T-helper 17 cell (primary cell): ENCODE results near the gene KIF9. TPM values are rescaled to one million over a fixed set of nuclear protein-coding genes. Genes with fewer than 3 reads are reported as not detected.

Source experiments
- ATAC-seq: fragments of 150-1000 bp; cut with Tn5 transposase; 2 replicates; pipeline ENCODE4 v1.10.0; 2021; ENCODE audit warnings: mild to moderate bottlenecking, moderate library complexity
- DNase-seq, 3 donors: peaks; one replicate each; pipeline versions ENCODE4 v3.0.0 to v3.0.0-alpha.2; 2020 to 2021
- H3K9me3 ChIP-seq: one replicate; pipeline ENCODE4 v1.7.0; 2013; ENCODE audit warnings: low read length, mild to moderate bottlenecking; ENCODE audit not compliant: control insufficient read depth, poor library complexity, severe bottlenecking
- H3K27ac Mint-ChIP-seq: one replicate; pipeline ENCODE4 v1.8.0; 2022; ENCODE audit warnings: mild to moderate bottlenecking, moderate library complexity, mixed read lengths
- H3K27me3 Mint-ChIP-seq: one replicate; pipeline ENCODE4 v1.8.0; 2022; ENCODE audit warnings: mixed read lengths
- H3K36me3 Mint-ChIP-seq: one replicate; pipeline ENCODE4 v1.8.0; 2022; ENCODE audit warnings: low read depth, mixed read lengths
- H3K4me1 Mint-ChIP-seq: one replicate; pipeline ENCODE4 v1.8.0; 2022; ENCODE audit warnings: mild to moderate bottlenecking, mixed read lengths
- H3K4me3 Mint-ChIP-seq: one replicate; pipeline ENCODE4 v1.8.0; 2022; ENCODE audit warnings: mild to moderate bottlenecking, moderate library complexity, mixed read lengths
- total RNA-seq, 4 donors: library from RNA in 2 of 4; stranded (reverse) in 2 of 4; gene quantifications; one replicate each; pipeline ENCODE4 v1.2.3 and lab custom pipeline; 2022 to 2026

The KIF9 gene
- total RNA-seq, 2 donors from 2014 or later: 15.3 to 24.6 TPM

DNA sequence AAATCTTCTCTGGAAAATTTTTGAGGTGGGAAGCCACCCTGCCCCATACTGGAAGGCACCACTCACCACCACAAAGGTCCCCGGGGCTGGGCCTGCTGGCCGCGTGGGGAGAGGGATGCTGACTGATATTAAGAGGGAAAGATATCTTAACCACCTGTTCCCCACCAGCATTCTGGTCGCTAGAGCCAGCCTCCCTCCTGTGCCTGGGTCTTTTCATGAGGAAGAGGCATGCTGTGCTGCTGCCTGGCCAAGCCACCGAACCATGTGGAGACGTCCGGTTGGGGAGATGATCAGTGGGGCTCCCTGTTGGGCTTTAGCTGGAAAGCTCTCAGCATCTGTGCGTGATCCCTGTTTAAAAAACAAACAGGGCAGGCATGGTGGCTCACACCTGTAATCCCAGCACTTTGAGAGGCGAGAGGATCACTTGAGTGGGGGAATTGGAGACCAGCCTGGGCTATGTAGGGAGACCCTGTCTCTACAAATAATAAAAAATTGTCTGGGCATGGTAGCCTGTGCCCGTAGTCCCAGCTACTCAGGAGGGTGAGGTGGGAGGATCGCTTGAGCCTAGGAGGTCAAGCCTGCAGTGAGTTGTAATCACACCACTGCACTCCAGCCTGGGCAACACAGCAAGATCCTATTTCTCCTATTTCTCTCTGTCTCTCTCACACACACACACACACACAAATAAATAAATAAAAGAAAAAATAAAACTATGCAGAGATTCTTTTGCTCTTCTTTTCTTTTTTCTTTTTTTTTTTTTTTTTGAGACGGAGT, 1.2 kb upstream of the KIF9 start:
- H3K9me3 ChIP-seq: no peaks in the 10 kb centered on the region
- ATAC-seq (no peak), DNase-seq (no peak)
- H3K36me3 Mint-ChIP-seq: peaks cover 3% of the 10 kb centered on the region
- H3K4me1 Mint-ChIP-seq: peaks cover 32% of the 10 kb centered on the region
- H3K27ac Mint-ChIP-seq: peak overlapping the region; percentile 99
- no peaks in the 10 kb centered on the region for H3K27me3 Mint-ChIP-seq
- peak overlapping the region; percentile 100 for H3K4me3 Mint-ChIP-seq

DNA sequence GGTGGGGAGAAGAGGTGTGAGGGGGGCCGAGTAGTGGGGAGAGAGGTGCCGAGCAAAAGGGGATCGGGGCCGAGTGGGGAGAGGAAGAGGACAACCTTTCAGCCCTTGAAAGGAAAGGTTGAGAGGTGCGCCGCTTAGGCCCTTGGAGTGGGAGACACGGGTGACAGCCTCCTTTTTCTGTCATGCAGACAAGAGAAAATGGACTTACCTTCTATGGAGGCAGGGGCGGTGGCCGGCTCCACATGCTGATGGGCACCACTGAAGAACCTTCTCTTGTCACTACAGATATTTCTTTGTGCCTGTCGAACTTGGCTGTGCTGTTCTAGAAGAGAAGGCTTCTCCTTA, 566 bp upstream of the KIF9 start:
- Mint-ChIP-seq H3K27ac (peak overlapping the region; percentile 99), H3K4me3 (peak overlapping the region; percentile 100), H3K4me1 (peaks cover 32% of the 10 kb centered on the region), H3K27me3 (no peaks in the 10 kb centered on the region), H3K36me3 (peaks cover 3% of the 10 kb centered on the region)
- ATAC-seq (peak; percentile 2), DNase-seq (peak in 2 of 3 donors; percentile 16 to 17)
- H3K9me3 ChIP-seq: no peaks in the 10 kb centered on the region

DNA sequence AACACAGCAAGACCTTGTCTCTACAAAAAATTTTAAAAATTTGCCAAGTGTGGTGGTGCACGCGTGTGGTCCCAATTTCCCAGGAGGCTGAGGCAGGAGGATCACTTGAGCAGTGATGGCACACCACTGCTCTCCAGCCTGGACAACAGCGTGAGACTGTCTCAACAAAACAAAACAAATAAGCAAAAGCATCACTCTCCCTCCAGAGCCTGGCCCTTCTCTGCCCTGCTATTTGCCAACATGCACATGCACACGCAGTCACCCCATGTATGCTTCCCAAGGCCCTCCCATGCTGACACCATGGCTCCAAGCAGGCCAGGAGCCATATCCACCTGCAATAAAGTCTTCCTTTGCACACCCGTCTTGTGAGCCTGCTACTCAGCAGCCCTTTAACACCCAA, 2.1 kb downstream of the KIF9 start:
- Mint-ChIP-seq H3K4me3 (no peak overlapping the region), H3K27ac (peak overlapping the region; percentile 99)
- no peak for ATAC-seq

DNA sequence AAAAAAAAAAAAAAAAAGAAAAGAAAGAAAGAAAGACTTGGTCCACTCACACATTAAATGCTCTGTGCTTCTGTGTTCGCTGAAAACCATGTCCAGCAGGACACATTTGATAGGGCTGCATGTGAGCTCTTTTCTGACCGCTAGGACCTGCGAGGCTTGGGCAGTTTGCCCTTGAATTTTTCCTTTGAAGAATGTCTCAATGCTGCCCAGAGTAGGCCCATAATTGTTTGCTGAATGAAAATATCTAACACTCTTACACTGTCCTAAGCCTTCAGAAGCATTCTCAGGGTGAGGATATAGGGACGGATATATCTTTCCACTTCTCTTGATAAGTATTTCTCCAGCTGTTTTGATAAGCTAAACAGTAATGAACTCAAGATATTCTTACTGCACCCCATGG, 6.0 kb downstream of the KIF9 start:
- H3K9me3 ChIP-seq: no peaks in the 10 kb centered on the region
- Mint-ChIP-seq H3K27me3 (no peaks in the 10 kb centered on the region), H3K36me3 (no peaks in the 10 kb centered on the region), H3K27ac (no peak overlapping the region), H3K4me1 (peaks cover 3% of the 10 kb centered on the region), H3K4me3 (no peak overlapping the region)
- no peak for DNase-seq
- no peak for ATAC-seq

More for the DNA sequence above, 2.1 kb downstream of the KIF9 start:
- no peak for DNase-seq
- peaks cover 3% of the 10 kb centered on the region for H3K36me3 Mint-ChIP-seq
- H3K9me3 ChIP-seq: no peaks in the 10 kb centered on the region
- peaks cover 26% of the 10 kb centered on the region for H3K4me1 Mint-ChIP-seq
- no peaks in the 10 kb centered on the region for H3K27me3 Mint-ChIP-seq

DNA sequence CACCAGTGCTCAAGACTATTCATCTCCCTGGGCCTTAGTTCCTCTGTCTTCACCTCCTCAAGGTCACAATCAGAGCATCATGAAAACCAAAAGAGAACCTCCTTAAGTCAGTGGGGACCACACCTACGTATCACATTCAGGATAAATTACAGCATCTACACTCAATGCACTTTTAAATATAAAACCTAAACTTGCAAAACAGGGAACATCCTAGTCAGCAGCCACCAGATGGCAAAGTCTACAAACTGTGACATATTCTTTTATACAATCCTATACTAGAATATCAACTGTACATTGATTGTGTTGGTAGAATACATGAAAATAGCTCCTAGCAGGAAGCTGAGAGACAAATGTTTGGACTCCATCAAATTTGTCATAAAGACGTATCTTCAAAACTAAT, 7.9 kb downstream of the KIF9 start:
- Mint-ChIP-seq H3K4me1 (peaks cover 2% of the 10 kb centered on the region), H3K27me3 (no peaks in the 10 kb centered on the region), H3K36me3 (no peaks in the 10 kb centered on the region), H3K4me3 (no peak overlapping the region), H3K27ac (no peak overlapping the region)
- DNase-seq (no peak), ATAC-seq (no peak)
- H3K9me3 ChIP-seq: no peaks in the 10 kb centered on the region

DNA sequence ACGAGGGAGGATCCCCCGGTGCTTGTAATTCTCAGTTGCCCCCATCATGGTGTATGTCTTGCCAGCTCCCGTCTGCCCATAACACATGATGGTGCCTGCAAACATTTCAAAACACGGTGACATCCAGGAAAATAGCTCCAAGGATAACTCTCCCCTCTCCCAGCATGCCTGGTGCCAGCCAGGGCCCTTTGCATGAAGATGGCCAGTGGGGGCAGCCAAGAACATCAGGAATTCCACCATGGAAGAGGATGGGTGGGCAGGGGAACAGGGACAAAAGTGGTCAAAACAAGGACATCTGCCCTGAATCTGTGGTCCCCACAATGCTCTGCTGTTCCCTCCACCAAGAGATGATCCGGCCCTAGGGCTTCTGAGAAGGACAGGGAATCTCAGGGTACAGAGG, 9.0 kb downstream of the KIF9 start:
- Mint-ChIP-seq H3K27ac (no peak overlapping the region), H3K4me1 (peaks cover 2% of the 10 kb centered on the region), H3K27me3 (no peaks in the 10 kb centered on the region), H3K4me3 (no peak overlapping the region), H3K36me3 (no peaks in the 10 kb centered on the region)
- DNase-seq: no peak
- no peak for ATAC-seq
- H3K9me3 ChIP-seq: no peaks in the 10 kb centered on the region

DNA sequence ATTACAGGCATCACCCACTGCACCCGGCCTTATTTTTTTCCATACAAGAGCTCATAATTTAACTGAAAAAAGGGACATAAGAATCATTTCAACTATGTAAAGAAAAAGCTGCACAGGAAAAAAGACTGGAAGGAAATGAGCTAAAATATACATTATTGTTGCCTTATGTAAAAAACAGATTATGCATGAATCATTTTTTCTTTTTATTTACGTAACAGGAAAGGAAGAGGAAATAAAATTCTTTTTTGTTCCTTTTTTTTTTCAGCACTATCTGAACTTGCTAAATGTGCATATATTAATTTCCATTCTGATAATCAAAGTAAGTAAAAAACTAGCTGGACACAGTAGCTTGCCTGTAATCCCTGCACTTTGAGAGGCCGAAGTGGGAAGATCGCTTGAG, 12.1 kb downstream of the KIF9 start:
- no peak for ATAC-seq
- no peaks in the 10 kb centered on the region for H3K9me3 ChIP-seq
- Mint-ChIP-seq H3K36me3 (no peaks in the 10 kb centered on the region), H3K27me3 (no peaks in the 10 kb centered on the region), H3K27ac (peak overlapping the region; percentile 24), H3K4me1 (peaks cover 7% of the 10 kb centered on the region), H3K4me3 (no peak overlapping the region)
- DNase-seq: no peak

DNA sequence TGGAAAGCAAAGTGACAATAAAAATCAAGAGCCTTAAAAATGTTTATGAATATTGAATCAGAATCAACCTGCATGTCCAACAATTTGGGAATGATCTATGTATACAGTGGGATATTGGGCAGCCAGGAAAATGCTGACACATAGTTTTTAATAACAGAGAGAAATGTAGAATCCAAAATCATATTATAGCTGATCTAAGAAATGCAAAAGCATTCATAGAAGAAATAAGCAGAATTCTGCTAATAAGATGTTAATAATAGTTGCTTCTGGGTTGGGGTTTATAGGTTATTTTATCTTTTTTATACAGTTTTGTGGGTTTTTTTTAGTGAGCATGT, 15.1 kb downstream of the KIF9 start:
- DNase-seq (no peak), ATAC-seq (no peak)
- Mint-ChIP-seq H3K27me3 (no peaks in the 10 kb centered on the region), H3K27ac (no peak overlapping the region), H3K4me1 (peaks cover 7% of the 10 kb centered on the region), H3K36me3 (no peaks in the 10 kb centered on the region), H3K4me3 (no peak overlapping the region)
- no peaks in the 10 kb centered on the region for H3K9me3 ChIP-seq

DNA sequence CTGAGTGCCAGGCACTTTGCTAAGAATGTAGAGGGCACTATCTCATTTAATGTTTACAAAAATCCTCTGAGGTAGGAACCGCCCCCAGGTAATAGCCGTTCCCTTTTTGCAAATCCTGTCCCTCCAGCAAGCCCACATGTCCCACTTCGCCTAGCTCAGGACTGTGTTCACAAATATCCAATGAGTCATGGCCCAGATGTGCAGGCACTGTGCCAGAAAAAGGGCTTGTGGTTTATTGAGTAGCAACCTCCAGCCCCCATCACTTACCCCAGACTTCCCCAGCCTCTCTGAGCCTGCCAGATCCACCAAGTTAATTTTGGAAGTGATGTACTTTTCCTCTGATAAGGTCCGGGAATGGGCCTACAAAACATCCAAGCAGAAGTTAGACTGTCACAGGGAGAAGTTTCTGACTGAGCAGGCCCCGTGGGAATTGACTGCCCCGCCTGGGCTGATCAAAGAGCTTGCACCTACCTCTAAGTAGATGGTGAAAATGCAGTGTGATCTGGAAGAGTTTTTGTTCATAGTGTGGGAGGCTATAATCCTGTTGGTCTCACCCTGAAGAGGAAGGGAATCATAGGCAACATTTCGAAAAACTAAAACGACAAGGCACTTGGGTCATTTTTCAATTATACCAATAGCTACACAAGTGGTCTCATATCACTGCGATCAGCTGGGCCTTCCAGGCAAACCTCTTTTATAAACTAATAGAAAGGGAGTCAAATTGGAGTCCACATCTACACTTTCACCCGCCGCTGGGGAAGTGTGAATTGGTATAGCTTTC, 15.7 kb downstream of the KIF9 start:
- peaks cover 7% of the 10 kb centered on the region for H3K4me1 Mint-ChIP-seq
- DNase-seq (no peak), ATAC-seq (peak; percentile 71)
- H3K9me3 ChIP-seq: no peaks in the 10 kb centered on the region
- H3K4me3 Mint-ChIP-seq: no peak overlapping the region
- no peaks in the 10 kb centered on the region for H3K27me3 Mint-ChIP-seq
- no peak overlapping the region for H3K27ac Mint-ChIP-seq
- H3K36me3 Mint-ChIP-seq: no peaks in the 10 kb centered on the region

DNA sequence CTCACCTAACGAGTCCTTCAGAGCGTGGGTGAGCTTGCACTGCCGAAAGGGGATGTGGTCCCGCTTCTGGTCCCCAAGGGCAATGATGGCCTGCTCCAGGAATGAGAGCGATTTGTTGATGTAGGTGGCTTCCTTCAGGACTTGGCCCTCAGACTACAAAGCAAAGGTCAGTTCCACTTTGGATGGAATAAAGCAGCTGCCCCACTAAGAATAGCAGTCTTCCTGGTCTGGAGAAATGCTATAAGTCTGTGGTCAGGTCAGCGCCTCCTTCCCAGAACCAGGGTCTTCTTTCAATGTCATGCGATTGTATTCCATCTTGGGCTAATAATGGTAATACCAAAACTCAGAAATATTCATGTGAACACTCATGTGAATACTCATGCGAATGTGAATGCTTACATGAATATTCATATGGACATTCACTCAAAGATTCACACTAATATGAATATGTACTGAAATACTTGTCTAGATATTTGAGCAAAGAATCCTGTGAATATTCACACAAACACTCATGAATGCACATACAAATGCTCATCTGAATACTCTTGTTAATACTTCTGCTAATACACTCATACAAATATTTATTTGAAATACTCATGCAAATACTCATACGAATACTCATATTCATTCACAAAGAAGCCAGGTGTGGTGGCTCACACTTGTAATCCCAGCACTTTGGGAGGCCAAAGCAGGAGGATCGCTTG, 16.7 kb downstream of the KIF9 start:
- H3K9me3 ChIP-seq: no peaks in the 10 kb centered on the region
- H3K4me1 Mint-ChIP-seq: peaks cover 7% of the 10 kb centered on the region
- H3K27ac Mint-ChIP-seq: no peak overlapping the region
- ATAC-seq (no peak), DNase-seq (no peak)
- H3K27me3 Mint-ChIP-seq: no peaks in the 10 kb centered on the region
- H3K36me3 Mint-ChIP-seq: no peaks in the 10 kb centered on the region
- no peak overlapping the region for H3K4me3 Mint-ChIP-seq

DNA sequence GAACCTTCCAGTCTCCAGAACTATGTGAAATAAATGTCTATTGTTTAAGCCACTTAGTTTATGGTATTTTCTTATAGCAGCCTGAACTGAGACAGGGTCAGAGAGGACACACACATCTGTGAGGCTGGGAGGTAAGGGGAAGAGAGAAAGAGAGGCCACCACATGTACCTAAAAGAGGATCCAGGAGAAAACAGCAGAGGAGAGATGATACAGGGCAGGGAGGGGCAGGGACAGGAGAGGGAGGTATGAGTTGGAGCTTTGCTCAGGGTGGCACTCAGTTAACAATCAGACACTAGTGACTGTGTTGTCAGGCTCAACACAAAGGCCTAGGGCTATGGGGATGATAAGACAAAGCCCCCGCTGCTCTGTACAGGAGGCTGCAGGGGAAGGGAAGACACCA, 17.6 kb downstream of the KIF9 start:
- Mint-ChIP-seq H3K36me3 (no peaks in the 10 kb centered on the region), H3K4me3 (no peak overlapping the region), H3K27me3 (no peaks in the 10 kb centered on the region), H3K4me1 (peaks cover 7% of the 10 kb centered on the region), H3K27ac (no peak overlapping the region)
- DNase-seq (no peak), ATAC-seq (no peak)
- no peaks in the 10 kb centered on the region for H3K9me3 ChIP-seq

DNA sequence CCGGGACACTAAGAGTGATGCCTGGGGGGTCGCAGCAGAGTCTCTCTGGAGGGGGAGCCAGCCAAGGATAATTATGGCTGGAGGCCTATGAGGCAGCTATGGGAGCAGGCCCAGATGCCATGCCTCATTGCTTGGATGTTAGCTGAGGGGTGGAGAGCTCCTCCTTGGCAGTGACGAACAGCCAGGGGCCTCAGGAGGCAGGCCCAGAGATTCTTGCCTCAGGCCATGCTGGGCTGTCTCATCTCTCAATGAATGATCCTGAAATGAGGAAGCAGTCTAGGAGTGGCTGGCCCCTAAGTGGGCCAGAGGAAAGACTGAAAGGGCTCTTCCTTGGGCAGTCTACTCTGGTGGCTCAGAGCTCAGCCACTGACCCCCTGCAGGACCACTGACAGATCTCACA, 21.3 kb downstream of the KIF9 start:
- ATAC-seq (no peak), DNase-seq (no peak)
- Mint-ChIP-seq H3K4me1 (peaks cover 4% of the 10 kb centered on the region), H3K4me3 (no peak overlapping the region), H3K36me3 (no peaks in the 10 kb centered on the region), H3K27ac (no peak overlapping the region), H3K27me3 (no peaks in the 10 kb centered on the region)
- no peaks in the 10 kb centered on the region for H3K9me3 ChIP-seq

DNA sequence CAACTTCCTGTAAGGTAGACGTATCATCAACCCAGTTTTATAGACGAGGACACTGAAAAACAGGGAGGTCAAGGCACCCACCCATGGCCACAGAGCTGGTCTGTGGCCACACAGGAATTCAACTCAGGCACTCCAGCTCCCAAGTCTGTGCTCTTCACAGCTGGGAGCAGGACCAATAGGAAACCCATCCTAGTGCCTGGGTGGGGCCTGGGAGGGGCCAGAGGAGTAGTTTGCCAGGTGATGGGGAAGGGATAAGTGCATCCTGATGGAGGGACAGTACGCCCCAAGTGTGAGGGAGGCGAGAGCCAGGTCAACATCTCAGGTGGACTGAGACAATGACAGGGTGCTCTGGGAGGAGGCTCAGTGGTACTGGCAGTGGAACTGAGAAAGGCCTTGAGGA, 22.0 kb downstream of the KIF9 start:
- DNase-seq: no peak
- no peak overlapping the region for H3K4me3 Mint-ChIP-seq
- H3K9me3 ChIP-seq: no peaks in the 10 kb centered on the region
- no peaks in the 10 kb centered on the region for H3K36me3 Mint-ChIP-seq
- H3K27me3 Mint-ChIP-seq: no peaks in the 10 kb centered on the region
- no peak overlapping the region for H3K27ac Mint-ChIP-seq
- no peak for ATAC-seq
- peaks cover 4% of the 10 kb centered on the region for H3K4me1 Mint-ChIP-seq
